ENCODE results near the gene XXYLT1. TPM values are rescaled to one million over a fixed set of nuclear protein-coding genes. Genes with fewer than 3 reads are reported as not detected.
A peak's percentile ranks its signal among the peaks of the same experiment; 100 is the strongest.

Gene XXYLT1
- total RNA-seq, 1 donor from 2014 or later: 8.8 TPM

DNA sequence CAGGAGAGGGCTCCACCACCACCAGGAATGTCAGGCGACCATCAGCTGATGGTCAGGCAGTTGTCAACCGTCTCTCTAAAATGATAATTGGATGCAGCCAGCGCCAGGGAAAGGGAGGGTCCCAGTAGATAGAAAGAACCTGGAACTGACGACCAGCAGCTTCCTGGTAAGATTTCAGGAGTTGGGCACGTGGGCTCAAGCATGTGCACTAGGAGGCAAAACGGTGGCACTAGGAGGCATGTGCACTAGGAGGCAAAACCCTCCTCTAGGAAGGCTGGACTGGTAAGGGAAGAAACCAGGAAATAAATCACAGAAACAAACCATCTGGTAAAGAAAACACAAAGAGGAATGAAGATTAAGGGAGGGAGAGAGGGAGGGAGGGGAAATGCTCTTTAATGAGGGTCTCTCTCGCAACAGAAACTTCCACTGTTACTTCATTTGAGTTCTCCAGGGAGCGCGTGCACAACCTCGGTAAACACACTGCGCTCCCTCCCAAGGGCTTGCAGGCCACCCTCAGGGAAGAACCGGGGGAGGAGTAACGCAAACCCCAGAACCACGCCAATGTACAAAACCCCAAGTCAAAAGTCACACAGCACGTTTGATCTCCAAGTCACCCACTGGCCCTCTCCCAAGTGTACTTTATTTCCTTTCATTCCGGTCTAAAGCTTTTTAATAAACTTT is 116.7 kb downstream of the XXYLT1 start:
- DNase-seq (ENCODE audit: low spot score): no peak

DNA sequence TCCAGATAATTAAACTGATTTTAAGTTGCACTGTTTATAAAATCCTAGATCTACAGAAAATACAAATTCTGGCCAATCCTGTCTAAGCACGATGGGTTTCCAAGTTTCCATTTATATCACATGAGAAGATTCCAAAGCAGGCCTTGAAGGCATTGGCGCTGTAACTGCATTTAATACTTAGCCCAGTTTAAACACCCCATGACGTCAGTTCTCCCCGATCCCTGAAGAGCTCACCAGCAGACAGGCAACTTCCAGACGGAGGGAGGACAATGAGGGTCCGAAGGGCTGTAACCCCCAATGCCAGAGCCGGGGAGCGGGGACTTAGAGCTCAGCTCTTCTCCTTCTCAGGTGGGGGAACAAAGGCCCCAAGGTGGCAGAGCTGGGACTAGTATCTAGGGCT is 117.3 kb downstream of the XXYLT1 start:
- DNase-seq (ENCODE audit: low spot score): no peak

DNA sequence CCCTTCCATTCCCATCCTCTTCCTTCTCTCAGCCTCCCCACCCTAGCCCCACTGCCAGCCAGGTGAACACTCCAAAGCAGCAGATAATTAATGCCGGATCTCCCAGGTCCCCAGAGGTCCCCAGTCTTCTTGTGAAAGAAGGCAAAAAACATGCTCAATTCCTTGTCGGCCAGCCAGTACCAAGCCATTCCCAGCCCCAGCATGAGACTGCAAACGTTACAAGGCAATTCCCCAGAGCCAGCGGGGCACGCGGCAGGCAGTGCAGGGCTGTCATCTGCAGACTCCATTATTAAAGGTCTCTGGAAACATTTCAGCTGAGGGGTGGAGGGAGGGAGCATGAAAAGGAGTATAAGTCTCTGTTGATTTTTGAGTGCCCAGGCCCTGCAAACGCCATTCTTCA is 117.8 kb downstream of the XXYLT1 start:
- no peak for DNase-seq (ENCODE audit: low spot score)

- DNase-seq (ENCODE audit: low spot score): no peak
These were observed 119.0 kb downstream of the XXYLT1 start for GRCh38 chr3:195151866-195152541.

GRCh38 chr3:195151402-195151801 is 119.6 kb downstream of the XXYLT1 start:
- no peak for DNase-seq (ENCODE audit: low spot score)

DNA sequence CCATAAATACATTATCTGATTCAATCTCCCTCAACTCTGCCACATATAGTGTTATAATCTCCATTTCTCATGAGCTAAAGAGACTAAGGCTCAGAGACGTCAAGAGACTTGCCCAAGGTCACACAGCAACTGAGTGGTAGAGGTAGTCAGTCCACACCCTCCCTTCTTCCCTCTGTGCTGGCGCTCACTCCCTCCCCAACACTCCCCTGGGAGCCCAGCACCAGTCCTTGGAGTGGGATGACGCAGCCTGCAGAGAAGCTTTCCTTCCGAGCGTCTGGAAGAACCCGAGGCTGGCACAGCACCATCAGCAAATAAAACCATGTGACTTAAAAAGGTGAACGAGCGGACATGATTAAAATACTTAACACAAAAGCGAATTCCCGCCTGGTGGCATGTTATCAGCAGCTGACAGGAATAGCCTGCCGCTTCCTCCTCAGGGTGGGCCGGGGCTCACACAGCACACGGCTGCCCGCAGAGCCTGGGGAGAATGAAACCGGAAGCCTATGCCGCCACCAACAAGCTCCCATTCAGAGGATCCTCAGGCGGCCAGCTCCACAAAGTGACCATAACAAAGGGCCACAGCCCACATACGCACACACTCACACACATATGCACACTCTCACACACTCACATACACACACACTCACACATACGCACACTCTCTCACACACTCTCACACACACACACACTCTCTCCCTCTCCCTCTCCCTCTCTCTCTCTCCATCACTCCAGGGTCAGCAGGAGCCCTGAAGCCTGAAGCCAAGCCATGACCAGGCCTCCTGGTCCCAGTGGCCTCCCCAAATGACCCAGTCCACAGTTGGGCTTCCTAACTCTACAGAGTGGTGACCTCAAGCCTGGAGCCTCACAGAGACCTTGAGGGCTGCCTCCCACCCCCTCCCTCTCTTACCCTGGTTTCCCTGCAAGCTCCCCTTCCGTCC is 120.5 kb downstream of the XXYLT1 start:
- peak; percentile 92 for DNase-seq (ENCODE audit: low spot score)

DNA sequence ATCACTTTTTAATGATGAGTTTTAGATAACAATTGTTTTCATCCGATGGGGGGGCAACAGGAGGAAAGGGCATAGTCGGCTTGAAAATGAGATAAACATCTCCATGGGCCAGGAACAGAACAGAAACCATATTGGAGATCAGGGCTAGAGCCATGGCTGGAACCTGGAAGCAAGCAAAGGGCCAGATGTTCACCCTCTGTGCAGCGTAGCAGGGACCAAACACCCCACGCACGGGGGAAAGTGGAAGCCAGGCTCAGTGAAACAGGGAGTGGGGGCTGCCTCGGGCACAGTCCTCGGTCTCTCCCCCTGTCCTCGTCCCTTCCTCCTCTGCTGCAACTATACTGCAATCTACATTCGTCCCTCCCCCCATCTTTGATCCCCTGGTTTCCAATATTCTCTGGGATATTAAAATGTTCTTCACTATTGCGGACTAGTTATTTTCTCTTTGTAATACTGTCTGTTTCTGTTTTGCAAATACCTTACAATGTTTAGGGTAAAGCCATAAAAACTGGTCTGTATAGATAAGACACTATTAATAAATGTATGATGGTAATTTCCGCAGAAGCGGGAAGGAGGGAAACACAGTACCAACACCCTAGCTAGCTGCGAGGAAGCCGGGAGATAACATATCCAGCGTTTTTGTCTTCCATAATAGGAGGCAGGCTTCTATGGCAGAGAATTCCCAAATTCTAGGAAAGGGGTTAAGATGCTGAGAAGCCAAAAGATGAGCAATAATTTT is 121.5 kb downstream of the XXYLT1 start:
- no peak for DNase-seq (ENCODE audit: low spot score)

GRCh38 chr3:195148549-195148948 is 122.4 kb downstream of the XXYLT1 start:
- no peak for DNase-seq (ENCODE audit: low spot score)

DNA sequence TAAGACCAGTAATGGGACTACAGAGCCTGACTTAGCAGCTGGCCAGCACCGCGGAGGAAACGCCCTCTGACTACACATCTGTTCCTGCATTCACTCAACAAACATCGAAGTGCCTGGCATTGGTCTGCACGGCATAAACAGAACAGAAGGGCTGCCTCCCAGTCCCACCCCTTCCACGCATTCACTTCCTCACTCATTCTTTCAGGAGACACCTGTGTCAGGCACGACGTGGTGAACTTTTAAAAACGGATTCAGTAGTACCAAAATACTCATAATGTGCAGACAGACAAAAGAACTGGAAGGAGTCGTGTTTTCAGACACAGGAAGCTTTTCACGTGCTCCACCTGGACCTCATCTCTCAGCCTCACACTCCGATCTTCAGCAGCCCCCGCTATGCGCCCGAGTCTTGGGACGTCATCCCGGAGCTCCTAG is 123.3 kb downstream of the XXYLT1 start:
- peak; percentile 46 for DNase-seq (ENCODE audit: low spot score)

DNA sequence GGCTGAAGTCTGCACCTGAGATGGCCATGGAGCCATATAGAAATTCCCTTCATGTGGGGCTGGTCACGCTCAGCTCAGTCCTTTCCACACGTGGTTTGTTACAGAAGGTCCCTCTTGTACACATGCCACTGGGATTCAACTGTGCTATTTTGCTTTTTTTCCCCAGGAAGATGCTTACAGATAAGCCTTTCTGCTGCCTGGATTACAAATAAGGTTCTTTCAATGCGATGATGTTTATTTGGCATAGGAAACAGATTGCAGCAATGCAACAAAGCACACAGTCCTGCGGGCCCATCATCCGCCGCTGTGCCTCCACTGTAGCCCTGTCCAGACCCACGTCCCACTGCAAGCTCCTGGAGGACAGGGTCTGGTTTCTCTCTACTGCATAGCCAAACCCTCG is 124.8 kb downstream of the XXYLT1 start:
- no peak for DNase-seq (ENCODE audit: low spot score)

GRCh38 chr3:195145579-195145978 is 125.4 kb downstream of the XXYLT1 start:
- DNase-seq (ENCODE audit: low spot score): no peak

DNA sequence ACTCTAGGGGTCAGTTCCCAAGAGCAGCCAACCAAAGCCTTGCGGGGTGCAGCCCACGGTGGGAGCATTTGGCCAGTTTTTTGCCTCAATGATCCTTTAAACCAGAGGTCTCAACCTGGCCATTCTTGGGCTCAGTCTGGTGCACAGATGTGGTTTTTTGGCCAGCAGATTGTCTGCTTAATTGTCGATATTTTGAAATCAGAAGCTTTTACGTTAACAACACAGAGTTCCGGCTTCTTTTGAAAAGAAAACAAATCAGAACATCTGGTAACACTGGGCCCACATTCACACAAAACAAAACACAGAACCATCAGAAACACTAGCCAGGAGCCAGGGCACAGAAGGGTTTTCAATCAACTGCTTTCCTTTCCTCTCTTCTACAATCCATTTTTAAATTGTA is 127.7 kb downstream of the XXYLT1 start:
- DNase-seq (ENCODE audit: low spot score): no peak

DNA sequence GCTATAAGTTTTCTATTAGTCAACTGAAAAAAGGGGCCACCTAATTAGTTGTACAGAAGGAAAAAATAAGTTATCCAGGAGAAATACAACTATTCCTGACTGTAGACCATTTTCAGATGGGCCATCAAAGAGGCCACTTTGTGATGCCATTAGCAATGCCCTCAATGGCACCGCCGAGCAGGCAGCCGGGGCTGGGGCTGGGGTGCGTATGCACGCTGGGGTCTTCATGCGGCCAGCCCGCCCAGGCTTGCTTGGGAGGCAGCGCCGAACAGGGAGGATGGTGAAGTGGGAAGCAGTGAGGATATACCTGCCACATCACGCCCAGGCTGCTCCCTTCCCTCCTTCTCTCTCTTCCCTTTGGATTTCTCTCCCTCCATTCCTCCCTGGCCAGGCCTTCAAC is 128.4 kb downstream of the XXYLT1 start:
- no peak for DNase-seq (ENCODE audit: low spot score)

GRCh38 chr3:195140816-195141793 is 129.9 kb downstream of the XXYLT1 start:
- DNase-seq (ENCODE audit: low spot score): no peak

DNA sequence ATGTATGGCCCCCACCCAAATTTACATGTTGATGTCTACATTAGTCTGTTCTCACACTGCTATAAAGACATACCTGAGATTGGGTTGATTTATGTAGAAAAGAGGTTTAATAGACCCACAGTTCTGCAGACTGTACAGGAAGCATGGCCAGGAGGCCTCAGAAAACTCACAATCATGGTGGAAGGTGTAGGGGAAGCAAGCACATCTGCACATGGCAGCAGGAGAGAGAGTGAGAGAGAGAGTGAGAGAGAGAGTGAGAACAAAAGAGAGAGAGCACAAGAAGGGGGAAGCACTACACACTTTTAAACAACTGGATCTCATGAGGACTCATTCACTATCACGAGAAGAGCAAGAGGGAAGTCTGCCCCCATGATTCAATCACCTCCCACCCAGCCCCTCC is 130.5 kb downstream of the XXYLT1 start:
- DNase-seq (ENCODE audit: low spot score): no peak

GRCh38 chr3:195139876-195140240 is 131.1 kb downstream of the XXYLT1 start:
- no peak for DNase-seq (ENCODE audit: low spot score)

DNA sequence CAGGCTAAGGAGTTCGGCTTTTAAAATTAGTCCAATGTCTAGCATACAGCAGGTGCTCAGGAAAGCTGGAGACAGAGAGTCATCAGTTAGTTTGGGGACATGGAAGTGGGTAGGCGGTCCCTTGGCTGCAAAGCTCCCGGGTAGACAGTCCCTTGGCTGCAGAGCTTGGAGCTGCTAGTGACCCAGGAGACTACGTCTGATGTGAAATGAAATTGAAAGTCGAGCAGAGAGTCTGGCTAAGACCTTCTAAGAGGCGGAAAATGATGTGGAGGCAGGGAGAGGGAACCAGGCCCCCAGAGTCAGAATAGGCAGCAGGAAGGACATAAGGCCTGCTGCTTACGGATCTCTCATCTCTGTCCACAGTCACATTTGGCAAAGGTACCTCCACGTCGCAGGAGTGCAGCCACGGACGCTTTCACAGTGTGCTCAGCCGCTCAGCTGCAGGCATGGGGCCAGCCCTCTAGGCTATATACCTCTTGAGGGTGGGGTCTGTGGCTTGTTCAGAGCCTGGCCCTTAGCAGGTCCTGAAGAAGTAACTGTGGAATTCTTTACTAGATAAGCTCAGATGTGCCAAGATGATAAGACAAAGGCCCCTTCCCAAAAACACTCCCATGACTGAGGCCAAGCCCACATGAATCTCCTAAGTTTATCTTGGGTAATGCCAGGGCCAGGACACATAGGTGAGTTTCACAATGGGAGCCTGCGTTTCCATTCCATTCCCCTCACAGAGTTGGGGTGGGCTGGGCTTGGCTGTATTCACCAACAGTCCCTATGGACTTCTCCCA is 131.7 kb downstream of the XXYLT1 start:
- no peak for DNase-seq (ENCODE audit: low spot score)

- no peak for DNase-seq (ENCODE audit: low spot score)
These were observed 133.0 kb downstream of the XXYLT1 start for GRCh38 chr3:195137638-195138588.

- no peak for DNase-seq (ENCODE audit: low spot score)
These were observed 135.0 kb downstream of the XXYLT1 start for GRCh38 chr3:195135917-195136316.
